GM23338 (cell line): Measurements from ENCODE around the gene AGBL2. TPM values are rescaled to one million over a fixed set of nuclear protein-coding genes. Genes with fewer than 3 reads are reported as not detected.

Source experiments
- ATAC-seq: fragments of 200-7000 bp; cut with Tn5 transposase; 3 replicates; pipeline ENCODE4 v1.9.1; 2020
- DNase-seq: peaks from one replicate; pipeline ENCODE4 v3.0.0-alpha.2; 2015; ENCODE audit warnings: low spot score
- H2AFZ ChIP-seq: fragments of 200-600 bp; sonication (generic); 2 replicates; pipeline ENCODE4 v1.8.0; 2016; ENCODE audit warnings: antibody characterized with exemption, mild to moderate bottlenecking, moderate library complexity
- H3F3A ChIP-seq: fragments of 200-600 bp; sonication (generic); replicated peaks from 2 replicates; pipeline ENCODE4 v1.8.0; 2017; ENCODE audit warnings: antibody characterized with exemption, mixed run types, low read depth
- H3K27ac ChIP-seq: fragments of 200-600 bp; sonication (generic); 2 replicates; pipeline ENCODE4 v1.6.1; 2016; ENCODE audit warnings: low read depth
- H3K27me3 ChIP-seq: fragments of 200-600 bp; sonication (generic); 2 replicates; pipeline ENCODE4 v1.8.0; 2016; ENCODE audit warnings: mild to moderate bottlenecking, mixed run types, moderate library complexity; ENCODE audit not compliant: insufficient read depth
- H3K36me3 ChIP-seq: fragments of 200-600 bp; sonication (generic); 2 replicates; pipeline ENCODE4 v1.8.0; 2016; ENCODE audit warnings: mild to moderate bottlenecking; ENCODE audit not compliant: insufficient read depth
- H3K4me1 ChIP-seq: fragments of 200-600 bp; sonication (generic); 2 replicates; pipeline ENCODE4 v1.8.0; 2016; ENCODE audit warnings: mild to moderate bottlenecking, moderate library complexity; ENCODE audit not compliant: insufficient read depth
- H3K4me2 ChIP-seq: fragments of 200-600 bp; sonication (generic); 2 replicates; pipeline ENCODE4 v1.7.1; 2017; ENCODE audit warnings: mixed run types
- H3K4me3 ChIP-seq: fragments of 200-600 bp; sonication (generic); 2 replicates; pipeline ENCODE4 v1.6.1; 2016; ENCODE audit warnings: mixed run types
- H3K79me2 ChIP-seq: fragments of 200-600 bp; sonication (generic); replicated peaks from 2 replicates; pipeline ENCODE4 v1.8.0; 2017; ENCODE audit warnings: mild to moderate bottlenecking; ENCODE audit not compliant: insufficient read depth
- H3K9me2 ChIP-seq: fragments of 200-600 bp; sonication (generic); 2 replicates; pipeline ENCODE4 v1.8.0; 2017; ENCODE audit not compliant: insufficient read depth
- H4K20me1 ChIP-seq: fragments of 200-600 bp; sonication (generic); replicated peaks from 2 replicates; pipeline ENCODE4 v1.8.0; 2017; ENCODE audit warnings: mild to moderate bottlenecking; ENCODE audit not compliant: insufficient read depth
- H3K27ac Mint-ChIP-seq: 2 replicates; pipeline ENCODE4 v1.8.0; 2020; ENCODE audit warnings: inconsistent platforms, mild to moderate bottlenecking, moderate library complexity, mixed read lengths
- H3K27me3 Mint-ChIP-seq: 3 replicates; pipeline ENCODE4 v1.8.0; 2022; ENCODE audit warnings: low read depth, mild to moderate bottlenecking, moderate library complexity, mixed read lengths, inconsistent platforms; ENCODE audit not compliant: insufficient read depth, poor library complexity
- H3K36me3 Mint-ChIP-seq: 3 replicates; pipeline ENCODE4 v1.8.0; 2021; ENCODE audit warnings: low read depth, mild to moderate bottlenecking, inconsistent platforms, moderate library complexity, mixed read lengths
- H3K4me1 Mint-ChIP-seq: 3 replicates; pipeline ENCODE4 v1.8.0; 2020; ENCODE audit warnings: mild to moderate bottlenecking, inconsistent platforms, mixed read lengths
- H3K4me3 Mint-ChIP-seq: 3 replicates; pipeline ENCODE4 v1.8.0; 2021; ENCODE audit warnings: moderate library complexity, mild to moderate bottlenecking, inconsistent platforms, mixed read lengths
- H3K9me3 Mint-ChIP-seq: 3 replicates; pipeline ENCODE4 v1.8.0; 2020; ENCODE audit warnings: moderate library complexity, mild to moderate bottlenecking, inconsistent platforms, mixed read lengths
- CREB1 ChIP-seq: fragments of 250-450 bp; sonication (Bioruptor Pico); IDR thresholded peaks from 2 replicates; pipeline ENCODE4 v1.5.0; 2020; ENCODE audit warnings: low read depth, mild to moderate bottlenecking, moderate library complexity
- EZH2 ChIP-seq: fragments of 200-600 bp; sonication (generic); IDR thresholded peaks from one replicate; pipeline ENCODE4 v1.8.0; 2017; ENCODE audit warnings: antibody characterized with exemption, mild to moderate bottlenecking, low read depth; ENCODE audit not compliant: unreplicated experiment
- EZH2phosphoT487 ChIP-seq: fragments of 200-600 bp; sonication (generic); IDR thresholded peaks from one replicate; pipeline ENCODE4 v1.8.1; 2018; ENCODE audit warnings: antibody characterized with exemption; ENCODE audit not compliant: unreplicated experiment
- NANOG ChIP-seq: IDR thresholded peaks from 2 replicates; pipeline ENCODE4 v1.6.1; 2016; ENCODE audit warnings: antibody characterized with exemption, borderline replicate concordance
- STAT1 ChIP-seq: IDR thresholded peaks from one replicate; pipeline ENCODE4 v1.6.1; 2016; ENCODE audit warnings: antibody characterized with exemption; ENCODE audit not compliant: unreplicated experiment
- ZNF114 ChIP-seq: fragments of 250-450 bp; sonication (Bioruptor Pico); IDR thresholded peaks from 2 replicates; pipeline ENCODE4 v1.5.0; 2020; ENCODE audit warnings: mild to moderate bottlenecking, moderate library complexity
- ZNF331 ChIP-seq: fragments of 250-450 bp; sonication (Bioruptor Pico); IDR thresholded peaks from 2 replicates; pipeline ENCODE4 v1.5.0; 2020; ENCODE audit warnings: low read depth, mild to moderate bottlenecking, moderate library complexity
- polyA plus RNA-seq: library from polyadenylated mRNA; unstranded; fragments of >200 nt; fragmentation: Nextera tagmentation; extraction: Ambion mirVana; gene quantifications from 2 replicates; pipeline ENCODE4 v1.2.1, GENCODE V29; 2016
- total RNA-seq: library from RNA; depleted of rRNA; stranded (reverse); fragments of >200 nt; shearing (Covaris generic); gene quantifications from 2 replicates; pipeline ENCODE4 v1.2.3, GENCODE V29; 2014
- TF ChIP-seq, protein P1 (sequence below), 2 experiments: fragments of 200-600 bp in 1 of 2; sonication (generic) in 1 of 2; conservative IDR thresholded peaks; 2 replicates each; pipeline versions ENCODE4 v1.5.1 to v1.6.1; 2016 to 2017; ENCODE audit warnings: antibody characterized with exemption in 2 of 2, low read depth in 2 of 2, mild to moderate bottlenecking in 2 of 2, moderate library complexity in 1 of 2
- TF ChIP-seq, protein P2 (sequence below): fragments of 250-450 bp; sonication (Bioruptor Pico); IDR thresholded peaks from 2 replicates; pipeline ENCODE4 v1.5.0; 2020; ENCODE audit warnings: mild to moderate bottlenecking, moderate library complexity

The AGBL2 gene
- total and polyA plus RNA-seq, 2 experiments from 2014 or later = 5.1 to 5.6 TPM

DNA sequence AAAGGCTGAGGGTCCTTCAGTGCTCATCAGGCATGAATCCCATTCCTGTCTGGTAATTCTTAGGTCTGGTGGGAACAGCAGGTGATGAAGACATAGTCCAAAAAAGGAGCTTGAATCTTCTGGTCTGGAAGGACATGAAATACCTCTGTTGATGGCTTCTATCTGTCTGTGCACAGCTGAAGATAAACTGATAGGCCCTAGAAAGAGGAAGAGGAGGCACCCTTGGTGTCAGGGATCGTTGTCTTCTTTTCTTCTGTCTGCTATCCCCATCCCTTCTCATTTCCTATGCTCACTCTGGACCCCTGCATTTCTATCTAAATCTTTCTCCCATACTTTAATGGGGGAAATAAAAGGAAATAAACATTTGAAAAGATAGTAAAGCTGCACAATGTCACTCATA lies 9.4 kb downstream of the AGBL2 start:
- no peak overlapping the region for H3K4me2 ChIP-seq
- Mint-ChIP-seq H3K4me1 (peaks cover 8% of the 10 kb centered on the region), H3K27me3 (peaks cover 2% of the 10 kb centered on the region), H3K9me3 (peaks cover 9% of the 10 kb centered on the region; the same call in 2 of the 3 replicates), H3K4me3 (no peak overlapping the region), H3K27ac (no peak overlapping the region), H3K36me3 (peaks cover 12% of the 10 kb centered on the region)
- ATAC-seq (no peak), DNase-seq (no peak)
- no peak overlapping the region for H2AFZ ChIP-seq
- no peak overlapping the region for H3K27ac ChIP-seq
- H3F3A ChIP-seq = peaks cover 3% of the 10 kb centered on the region; the same call in 1 of the 2 replicates
- H3K4me3 ChIP-seq = no peak overlapping the region
- H3K36me3 ChIP-seq = no peaks in the 10 kb centered on the region
- H3K9me2 ChIP-seq = no peaks in the 10 kb centered on the region
- no peak for TF ChIP-seq CREB1 (CRISPR knock-in tag)
- H4K20me1 ChIP-seq = no peaks in the 10 kb centered on the region
- H3K4me1 ChIP-seq = no peaks in the 10 kb centered on the region
- no peaks in the 10 kb centered on the region for H3K27me3 ChIP-seq
- no peaks in the 10 kb centered on the region for H3K79me2 ChIP-seq

DNA sequence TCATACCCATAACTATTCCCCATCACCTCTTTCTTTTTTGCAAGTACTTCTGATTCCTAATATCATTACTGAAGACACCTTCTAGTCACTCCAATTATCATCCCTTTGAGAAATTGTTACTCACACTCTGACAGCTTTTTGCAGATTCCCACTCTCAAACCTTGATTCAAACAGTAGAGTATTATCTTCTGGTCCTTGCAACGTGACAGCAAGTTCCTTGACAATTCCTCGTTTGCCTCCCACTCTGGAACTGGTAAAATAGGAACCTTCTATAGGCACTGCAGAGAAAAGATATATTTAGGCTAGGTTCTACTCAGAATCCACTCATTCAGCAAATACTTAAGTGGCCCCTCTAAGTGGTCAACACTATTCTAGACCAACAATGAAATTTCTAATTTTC lies 23.2 kb downstream of the AGBL2 start:
- H3K9me2 ChIP-seq = no peaks in the 10 kb centered on the region
- no peaks in the 10 kb centered on the region for H3K27me3 ChIP-seq
- TF ChIP-seq, protein P1, sequence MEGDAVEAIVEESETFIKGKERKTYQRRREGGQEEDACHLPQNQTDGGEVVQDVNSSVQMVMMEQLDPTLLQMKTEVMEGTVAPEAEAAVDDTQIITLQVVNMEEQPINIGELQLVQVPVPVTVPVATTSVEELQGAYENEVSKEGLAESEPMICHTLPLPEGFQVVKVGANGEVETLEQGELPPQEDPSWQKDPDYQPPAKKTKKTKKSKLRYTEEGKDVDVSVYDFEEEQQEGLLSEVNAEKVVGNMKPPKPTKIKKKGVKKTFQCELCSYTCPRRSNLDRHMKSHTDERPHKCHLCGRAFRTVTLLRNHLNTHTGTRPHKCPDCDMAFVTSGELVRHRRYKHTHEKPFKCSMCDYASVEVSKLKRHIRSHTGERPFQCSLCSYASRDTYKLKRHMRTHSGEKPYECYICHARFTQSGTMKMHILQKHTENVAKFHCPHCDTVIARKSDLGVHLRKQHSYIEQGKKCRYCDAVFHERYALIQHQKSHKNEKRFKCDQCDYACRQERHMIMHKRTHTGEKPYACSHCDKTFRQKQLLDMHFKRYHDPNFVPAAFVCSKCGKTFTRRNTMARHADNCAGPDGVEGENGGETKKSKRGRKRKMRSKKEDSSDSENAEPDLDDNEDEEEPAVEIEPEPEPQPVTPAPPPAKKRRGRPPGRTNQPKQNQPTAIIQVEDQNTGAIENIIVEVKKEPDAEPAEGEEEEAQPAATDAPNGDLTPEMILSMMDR (conservative IDR thresholded peaks at IDR 0.05; ENCODE audit: low read depth in 2 of 2) = no peak
- TF ChIP-seq EZH2phosphoT487 (no peak), NANOG (no peak), ZNF114 (CRISPR knock-in tag) (no peak), ZNF331 (CRISPR knock-in tag) (no peak), STAT1 (no peak), EZH2 (no peak)
- H3F3A ChIP-seq = no peaks in the 10 kb centered on the region
- no peaks in the 10 kb centered on the region for H3K79me2 ChIP-seq
- Mint-ChIP-seq H3K9me3 (no peaks in the 10 kb centered on the region), H3K4me3 (no peak overlapping the region), H3K36me3 (no peaks in the 10 kb centered on the region), H3K27ac (no peak overlapping the region), H3K27me3 (no peaks in the 10 kb centered on the region), H3K4me1 (no peaks in the 10 kb centered on the region)
- H3K27ac ChIP-seq = no peak overlapping the region
- H3K36me3 ChIP-seq = no peaks in the 10 kb centered on the region
- no peaks in the 10 kb centered on the region for H3K4me1 ChIP-seq
- no peak for DNase-seq
- H3K4me3 ChIP-seq = no peak overlapping the region
- no peaks in the 10 kb centered on the region for H4K20me1 ChIP-seq
- H2AFZ ChIP-seq = no peak overlapping the region
- no peak overlapping the region for H3K4me2 ChIP-seq
- ATAC-seq = no peak

DNA sequence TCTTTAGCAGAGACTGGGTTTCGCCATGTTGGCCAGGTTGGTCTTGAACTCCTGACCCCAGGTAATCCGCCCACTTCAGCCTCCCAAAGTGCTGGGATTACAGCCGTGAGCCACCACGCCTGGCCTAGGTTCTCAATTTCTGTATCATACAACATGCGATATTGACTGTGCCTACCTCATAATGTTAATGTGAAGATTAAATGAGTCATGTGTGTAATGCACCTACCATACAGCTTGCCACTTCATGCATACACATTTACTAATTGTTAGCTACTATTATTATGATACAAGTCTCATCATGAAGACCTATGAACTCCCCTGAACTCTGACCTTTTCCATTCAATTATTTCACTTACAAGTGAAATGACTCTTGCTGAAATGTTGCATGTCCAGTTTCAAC lies 25.7 kb downstream of the AGBL2 start:
- Histone ChIP-seq H4K20me1 (no peaks in the 10 kb centered on the region; the same call in 1 of the 2 replicates), H3K4me3 (no peak overlapping the region), H3K9me2 (no peaks in the 10 kb centered on the region), H3F3A (no peaks in the 10 kb centered on the region), H3K36me3 (no peaks in the 10 kb centered on the region), H3K4me2 (no peak overlapping the region), H3K4me1 (no peaks in the 10 kb centered on the region), H2AFZ (no peak overlapping the region), H3K27ac (no peak overlapping the region), H3K27me3 (no peaks in the 10 kb centered on the region), H3K79me2 (no peaks in the 10 kb centered on the region)
- Mint-ChIP-seq H3K9me3 (no peaks in the 10 kb centered on the region), H3K36me3 (no peaks in the 10 kb centered on the region), H3K27ac (no peak overlapping the region), H3K27me3 (peaks cover 4% of the 10 kb centered on the region), H3K4me3 (no peak overlapping the region), H3K4me1 (no peaks in the 10 kb centered on the region)
- ATAC-seq (no peak), DNase-seq (no peak)
- TF ChIP-seq ZNF331 (CRISPR knock-in tag) (no peak), ZNF114 (CRISPR knock-in tag) (no peak)
- TF ChIP-seq, protein P2, sequence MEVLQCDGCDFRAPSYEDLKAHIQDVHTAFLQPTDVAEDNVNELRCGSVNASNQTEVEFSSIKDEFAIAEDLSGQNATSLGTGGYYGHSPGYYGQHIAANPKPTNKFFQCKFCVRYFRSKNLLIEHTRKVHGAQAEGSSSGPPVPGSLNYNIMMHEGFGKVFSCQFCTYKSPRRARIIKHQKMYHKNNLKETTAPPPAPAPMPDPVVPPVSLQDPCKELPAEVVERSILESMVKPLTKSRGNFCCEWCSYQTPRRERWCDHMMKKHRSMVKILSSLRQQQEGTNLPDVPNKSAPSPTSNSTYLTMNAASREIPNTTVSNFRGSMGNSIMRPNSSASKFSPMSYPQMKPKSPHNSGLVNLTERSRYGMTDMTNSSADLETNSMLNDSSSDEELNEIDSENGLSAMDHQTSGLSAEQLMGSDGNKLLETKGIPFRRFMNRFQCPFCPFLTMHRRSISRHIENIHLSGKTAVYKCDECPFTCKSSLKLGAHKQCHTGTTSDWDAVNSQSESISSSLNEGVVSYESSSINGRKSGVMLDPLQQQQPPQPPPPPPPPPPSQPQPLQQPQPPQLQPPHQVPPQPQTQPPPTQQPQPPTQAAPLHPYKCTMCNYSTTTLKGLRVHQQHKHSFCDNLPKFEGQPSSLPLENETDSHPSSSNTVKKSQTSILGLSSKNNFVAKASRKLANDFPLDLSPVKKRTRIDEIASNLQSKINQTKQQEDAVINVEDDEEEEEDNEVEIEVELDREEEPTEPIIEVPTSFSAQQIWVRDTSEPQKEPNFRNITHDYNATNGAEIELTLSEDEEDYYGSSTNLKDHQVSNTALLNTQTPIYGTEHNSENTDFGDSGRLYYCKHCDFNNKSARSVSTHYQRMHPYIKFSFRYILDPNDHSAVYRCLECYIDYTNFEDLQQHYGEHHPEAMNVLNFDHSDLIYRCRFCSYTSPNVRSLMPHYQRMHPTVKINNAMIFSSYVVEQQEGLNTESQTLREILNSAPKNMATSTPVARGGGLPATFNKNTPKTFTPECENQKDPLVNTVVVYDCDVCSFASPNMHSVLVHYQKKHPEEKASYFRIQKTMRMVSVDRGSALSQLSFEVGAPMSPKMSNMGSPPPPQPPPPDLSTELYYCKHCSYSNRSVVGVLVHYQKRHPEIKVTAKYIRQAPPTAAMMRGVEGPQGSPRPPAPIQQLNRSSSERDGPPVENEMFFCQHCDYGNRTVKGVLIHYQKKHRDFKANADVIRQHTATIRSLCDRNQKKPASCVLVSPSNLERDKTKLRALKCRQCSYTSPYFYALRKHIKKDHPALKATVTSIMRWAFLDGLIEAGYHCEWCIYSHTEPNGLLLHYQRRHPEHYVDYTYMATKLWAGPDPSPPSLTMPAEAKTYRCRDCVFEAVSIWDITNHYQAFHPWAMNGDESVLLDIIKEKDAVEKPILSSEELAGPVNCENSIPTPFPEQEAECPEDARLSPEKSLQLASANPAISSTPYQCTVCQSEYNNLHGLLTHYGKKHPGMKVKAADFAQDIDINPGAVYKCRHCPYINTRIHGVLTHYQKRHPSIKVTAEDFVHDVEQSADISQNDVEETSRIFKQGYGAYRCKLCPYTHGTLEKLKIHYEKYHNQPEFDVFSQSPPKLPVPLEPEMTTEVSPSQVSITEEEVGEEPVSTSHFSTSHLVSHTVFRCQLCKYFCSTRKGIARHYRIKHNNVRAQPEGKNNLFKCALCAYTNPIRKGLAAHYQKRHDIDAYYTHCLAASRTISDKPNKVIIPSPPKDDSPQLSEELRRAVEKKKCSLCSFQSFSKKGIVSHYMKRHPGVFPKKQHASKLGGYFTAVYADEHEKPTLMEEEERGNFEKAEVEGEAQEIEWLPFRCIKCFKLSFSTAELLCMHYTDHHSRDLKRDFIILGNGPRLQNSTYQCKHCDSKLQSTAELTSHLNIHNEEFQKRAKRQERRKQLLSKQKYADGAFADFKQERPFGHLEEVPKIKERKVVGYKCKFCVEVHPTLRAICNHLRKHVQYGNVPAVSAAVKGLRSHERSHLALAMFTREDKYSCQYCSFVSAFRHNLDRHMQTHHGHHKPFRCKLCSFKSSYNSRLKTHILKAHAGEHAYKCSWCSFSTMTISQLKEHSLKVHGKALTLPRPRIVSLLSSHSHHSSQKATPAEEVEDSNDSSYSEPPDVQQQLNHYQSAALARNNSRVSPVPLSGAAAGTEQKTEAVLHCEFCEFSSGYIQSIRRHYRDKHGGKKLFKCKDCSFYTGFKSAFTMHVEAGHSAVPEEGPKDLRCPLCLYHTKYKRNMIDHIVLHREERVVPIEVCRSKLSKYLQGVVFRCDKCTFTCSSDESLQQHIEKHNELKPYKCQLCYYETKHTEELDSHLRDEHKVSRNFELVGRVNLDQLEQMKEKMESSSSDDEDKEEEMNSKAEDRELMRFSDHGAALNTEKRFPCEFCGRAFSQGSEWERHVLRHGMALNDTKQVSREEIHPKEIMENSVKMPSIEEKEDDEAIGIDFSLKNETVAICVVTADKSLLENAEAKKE (CRISPR knock-in tag) = no peak
